HepG2 (cell line): Measurements from ENCODE around the gene ZAR1L. TPM values are rescaled to one million over a fixed set of nuclear protein-coding genes. Genes with fewer than 3 reads are reported as not detected.

Source experiments
- NONO ChIP-seq, 2 experiments: fragments of 450-650 bp in 1 of 2; sonication (generic) in 1 of 2; formaldehyde crosslinking in 1 of 2; IDR thresholded peaks in 1 of 2; conservative IDR thresholded peaks in 1 of 2; 2 replicates each; pipeline versions ENCODE4 v1.6.1 to v1.8.0; 2017 to 2022; ENCODE audit warnings: mild to moderate bottlenecking in 1 of 2, missing genetic modification reagents in 1 of 2, moderate library complexity in 1 of 2
- SNAI1 ChIP-seq: sonication (generic); formaldehyde crosslinking; IDR thresholded peaks from 2 replicates; pipeline ENCODE4 v1.5.0; 2020; ENCODE audit warnings: mild to moderate bottlenecking, missing genetic modification reagents, borderline replicate concordance
- TEAD3 ChIP-seq: optimal IDR thresholded peaks from 2 replicates; pipeline ENCODE3; 2016; ENCODE audit warnings: borderline replicate concordance
- WIZ ChIP-seq: sonication (generic); formaldehyde crosslinking; IDR thresholded peaks from 2 replicates; pipeline ENCODE4 v1.5.1; 2020; ENCODE audit warnings: mild to moderate bottlenecking, missing genetic modification reagents
- ZNF256 ChIP-seq: sonication (generic); formaldehyde crosslinking; conservative IDR thresholded peaks from 2 replicates; pipeline ENCODE4 v1.4.0; 2020; ENCODE audit warnings: missing genetic modification reagents
- ZNF749 ChIP-seq: sonication (generic); formaldehyde crosslinking; IDR thresholded peaks from 2 replicates; pipeline ENCODE4 v1.8.0; 2022; ENCODE audit warnings: mild to moderate bottlenecking, missing genetic modification reagents, moderate library complexity, borderline replicate concordance
- polyA plus RNA-seq, 8 experiments: library from polyadenylated mRNA; depleted of rRNA in 3 of 8; stranded (reverse) in 7 of 8; unstranded in 1 of 8; fragments of >200 nt; fragmentation: Illumina TruSeq in 4 of 8; extraction: Trizol in 4 of 8; gene quantifications; 2 replicates each; pipeline versions ENCODE4 v1.2.1 to v1.2.3, GENCODE V29; 2011 to 2016; ENCODE audit warnings: low read depth in 4 of 8, missing spikeins in 1 of 8, mixed read lengths in 1 of 8; ENCODE audit not compliant: insufficient read depth in 1 of 8
- total RNA-seq, 5 experiments: library from RNA; depleted of rRNA; stranded (reverse); fragments of >200 nt; fragmentation: Illumina TruSeq; extraction: Trizol; gene quantifications; 2 replicates each; pipeline ENCODE4 v1.2.3, GENCODE V29; 2016; ENCODE audit warnings: low read depth in 1 of 5
- TF ChIP-seq, protein P1 (sequence below): IDR thresholded peaks from 2 replicates; pipeline ENCODE4 v1.6.1; 2012; ENCODE audit warnings: low read length, improper control_type of control experiment
- TF ChIP-seq, protein P2 (sequence below): IDR thresholded peaks from 2 replicates; pipeline ENCODE4 v1.6.1; 2018; ENCODE audit warnings: missing genetic modification reagents
- TF ChIP-seq, protein P3 (sequence below): IDR thresholded peaks from 2 replicates; pipeline ENCODE4 v1.4.0; 2020; ENCODE audit warnings: mild to moderate bottlenecking, missing genetic modification reagents
- TF ChIP-seq, protein P4 (sequence below): sonication (generic); formaldehyde crosslinking; IDR thresholded peaks from 2 replicates; pipeline ENCODE4 v1.4.0; 2020; ENCODE audit warnings: mild to moderate bottlenecking, missing genetic modification reagents

Gene ZAR1L
- total and polyA plus RNA-seq, 2 of the 13 experiments (the other 11 are each of a cell fraction or from before 2014, with no cell fraction given), result 0.09 TPM; not detected in 1

DNA sequence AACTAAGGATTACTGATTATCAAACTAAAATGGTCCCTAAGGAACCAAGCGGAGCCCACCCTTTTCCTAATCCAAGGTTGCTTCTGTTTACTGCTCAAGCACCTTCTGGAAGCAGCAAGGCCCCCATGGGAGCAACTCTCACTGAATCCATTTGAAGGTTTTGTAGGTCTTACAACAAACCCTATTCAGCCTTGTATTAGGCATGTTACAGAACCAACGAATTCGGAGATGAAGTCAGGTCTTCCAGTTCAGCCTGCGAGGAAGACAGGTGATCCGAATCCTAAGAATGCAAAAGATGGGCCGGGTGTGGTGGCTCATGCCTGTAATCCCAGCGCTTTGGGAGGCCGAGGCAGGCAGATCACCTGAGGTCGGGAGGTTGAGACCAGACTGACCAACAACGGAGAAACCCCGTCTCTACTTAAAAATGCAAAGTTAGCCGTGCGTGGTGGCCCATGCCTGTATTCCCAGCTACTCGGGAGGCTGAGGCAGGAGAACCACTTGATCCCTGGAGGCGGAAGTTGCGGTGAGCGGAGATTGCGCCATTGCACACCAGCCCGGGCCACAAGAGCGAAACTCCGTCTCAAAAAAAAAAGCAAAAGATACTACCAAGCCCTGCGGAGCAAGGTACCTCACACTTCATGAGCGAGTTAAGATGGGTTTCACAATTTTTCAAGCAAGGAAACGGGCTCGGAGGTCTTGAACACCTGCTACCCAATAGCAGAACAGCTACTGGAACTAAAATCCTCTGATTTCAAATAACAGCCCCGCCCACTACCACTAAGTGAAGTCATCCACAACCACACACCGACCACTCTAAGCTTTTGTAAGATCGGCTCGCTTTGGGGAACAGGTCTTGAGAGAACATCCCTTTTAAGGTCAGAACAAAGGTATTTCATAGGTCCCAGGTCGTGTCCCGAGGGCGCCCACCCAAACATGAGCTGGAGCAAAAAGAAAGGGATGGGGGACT lies 609 bp downstream of the ZAR1L start (continued):
- TF ChIP-seq, protein P1, sequence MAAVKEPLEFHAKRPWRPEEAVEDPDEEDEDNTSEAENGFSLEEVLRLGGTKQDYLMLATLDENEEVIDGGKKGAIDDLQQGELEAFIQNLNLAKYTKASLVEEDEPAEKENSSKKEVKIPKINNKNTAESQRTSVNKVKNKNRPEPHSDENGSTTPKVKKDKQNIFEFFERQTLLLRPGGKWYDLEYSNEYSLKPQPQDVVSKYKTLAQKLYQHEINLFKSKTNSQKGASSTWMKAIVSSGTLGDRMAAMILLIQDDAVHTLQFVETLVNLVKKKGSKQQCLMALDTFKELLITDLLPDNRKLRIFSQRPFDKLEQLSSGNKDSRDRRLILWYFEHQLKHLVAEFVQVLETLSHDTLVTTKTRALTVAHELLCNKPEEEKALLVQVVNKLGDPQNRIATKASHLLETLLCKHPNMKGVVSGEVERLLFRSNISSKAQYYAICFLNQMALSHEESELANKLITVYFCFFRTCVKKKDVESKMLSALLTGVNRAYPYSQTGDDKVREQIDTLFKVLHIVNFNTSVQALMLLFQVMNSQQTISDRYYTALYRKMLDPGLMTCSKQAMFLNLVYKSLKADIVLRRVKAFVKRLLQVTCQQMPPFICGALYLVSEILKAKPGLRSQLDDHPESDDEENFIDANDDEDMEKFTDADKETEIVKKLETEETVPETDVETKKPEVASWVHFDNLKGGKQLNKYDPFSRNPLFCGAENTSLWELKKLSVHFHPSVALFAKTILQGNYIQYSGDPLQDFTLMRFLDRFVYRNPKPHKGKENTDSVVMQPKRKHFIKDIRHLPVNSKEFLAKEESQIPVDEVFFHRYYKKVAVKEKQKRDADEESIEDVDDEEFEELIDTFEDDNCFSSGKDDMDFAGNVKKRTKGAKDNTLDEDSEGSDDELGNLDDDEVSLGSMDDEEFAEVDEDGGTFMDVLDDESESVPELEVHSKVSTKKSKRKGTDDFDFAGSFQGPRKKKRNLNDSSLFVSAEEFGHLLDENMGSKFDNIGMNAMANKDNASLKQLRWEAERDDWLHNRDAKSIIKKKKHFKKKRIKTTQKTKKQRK, result no peak
- TF ChIP-seq WIZ (CRISPR knock-in tag) (no peak), NONO (IDR thresholded peaks at IDR 0.05) (no peak), NONO (CRISPR knock-in tag; conservative IDR thresholded peaks at IDR 0.05) (no peak), ZNF256 (no peak), SNAI1 (CRISPR knock-in tag) (no peak), TEAD3 (CRISPR knock-in tag) (no peak), ZNF749 (CRISPR knock-in tag) (no peak)
- TF ChIP-seq, protein P2, sequence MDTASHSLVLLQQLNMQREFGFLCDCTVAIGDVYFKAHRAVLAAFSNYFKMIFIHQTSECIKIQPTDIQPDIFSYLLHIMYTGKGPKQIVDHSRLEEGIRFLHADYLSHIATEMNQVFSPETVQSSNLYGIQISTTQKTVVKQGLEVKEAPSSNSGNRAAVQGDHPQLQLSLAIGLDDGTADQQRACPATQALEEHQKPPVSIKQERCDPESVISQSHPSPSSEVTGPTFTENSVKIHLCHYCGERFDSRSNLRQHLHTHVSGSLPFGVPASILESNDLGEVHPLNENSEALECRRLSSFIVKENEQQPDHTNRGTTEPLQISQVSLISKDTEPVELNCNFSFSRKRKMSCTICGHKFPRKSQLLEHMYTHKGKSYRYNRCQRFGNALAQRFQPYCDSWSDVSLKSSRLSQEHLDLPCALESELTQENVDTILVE (CRISPR knock-in tag), result no peak
- TF ChIP-seq, protein P3, sequence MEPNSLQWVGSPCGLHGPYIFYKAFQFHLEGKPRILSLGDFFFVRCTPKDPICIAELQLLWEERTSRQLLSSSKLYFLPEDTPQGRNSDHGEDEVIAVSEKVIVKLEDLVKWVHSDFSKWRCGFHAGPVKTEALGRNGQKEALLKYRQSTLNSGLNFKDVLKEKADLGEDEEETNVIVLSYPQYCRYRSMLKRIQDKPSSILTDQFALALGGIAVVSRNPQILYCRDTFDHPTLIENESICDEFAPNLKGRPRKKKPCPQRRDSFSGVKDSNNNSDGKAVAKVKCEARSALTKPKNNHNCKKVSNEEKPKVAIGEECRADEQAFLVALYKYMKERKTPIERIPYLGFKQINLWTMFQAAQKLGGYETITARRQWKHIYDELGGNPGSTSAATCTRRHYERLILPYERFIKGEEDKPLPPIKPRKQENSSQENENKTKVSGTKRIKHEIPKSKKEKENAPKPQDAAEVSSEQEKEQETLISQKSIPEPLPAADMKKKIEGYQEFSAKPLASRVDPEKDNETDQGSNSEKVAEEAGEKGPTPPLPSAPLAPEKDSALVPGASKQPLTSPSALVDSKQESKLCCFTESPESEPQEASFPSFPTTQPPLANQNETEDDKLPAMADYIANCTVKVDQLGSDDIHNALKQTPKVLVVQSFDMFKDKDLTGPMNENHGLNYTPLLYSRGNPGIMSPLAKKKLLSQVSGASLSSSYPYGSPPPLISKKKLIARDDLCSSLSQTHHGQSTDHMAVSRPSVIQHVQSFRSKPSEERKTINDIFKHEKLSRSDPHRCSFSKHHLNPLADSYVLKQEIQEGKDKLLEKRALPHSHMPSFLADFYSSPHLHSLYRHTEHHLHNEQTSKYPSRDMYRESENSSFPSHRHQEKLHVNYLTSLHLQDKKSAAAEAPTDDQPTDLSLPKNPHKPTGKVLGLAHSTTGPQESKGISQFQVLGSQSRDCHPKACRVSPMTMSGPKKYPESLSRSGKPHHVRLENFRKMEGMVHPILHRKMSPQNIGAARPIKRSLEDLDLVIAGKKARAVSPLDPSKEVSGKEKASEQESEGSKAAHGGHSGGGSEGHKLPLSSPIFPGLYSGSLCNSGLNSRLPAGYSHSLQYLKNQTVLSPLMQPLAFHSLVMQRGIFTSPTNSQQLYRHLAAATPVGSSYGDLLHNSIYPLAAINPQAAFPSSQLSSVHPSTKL (CRISPR knock-in tag), result no peak
- TF ChIP-seq, protein P4, sequence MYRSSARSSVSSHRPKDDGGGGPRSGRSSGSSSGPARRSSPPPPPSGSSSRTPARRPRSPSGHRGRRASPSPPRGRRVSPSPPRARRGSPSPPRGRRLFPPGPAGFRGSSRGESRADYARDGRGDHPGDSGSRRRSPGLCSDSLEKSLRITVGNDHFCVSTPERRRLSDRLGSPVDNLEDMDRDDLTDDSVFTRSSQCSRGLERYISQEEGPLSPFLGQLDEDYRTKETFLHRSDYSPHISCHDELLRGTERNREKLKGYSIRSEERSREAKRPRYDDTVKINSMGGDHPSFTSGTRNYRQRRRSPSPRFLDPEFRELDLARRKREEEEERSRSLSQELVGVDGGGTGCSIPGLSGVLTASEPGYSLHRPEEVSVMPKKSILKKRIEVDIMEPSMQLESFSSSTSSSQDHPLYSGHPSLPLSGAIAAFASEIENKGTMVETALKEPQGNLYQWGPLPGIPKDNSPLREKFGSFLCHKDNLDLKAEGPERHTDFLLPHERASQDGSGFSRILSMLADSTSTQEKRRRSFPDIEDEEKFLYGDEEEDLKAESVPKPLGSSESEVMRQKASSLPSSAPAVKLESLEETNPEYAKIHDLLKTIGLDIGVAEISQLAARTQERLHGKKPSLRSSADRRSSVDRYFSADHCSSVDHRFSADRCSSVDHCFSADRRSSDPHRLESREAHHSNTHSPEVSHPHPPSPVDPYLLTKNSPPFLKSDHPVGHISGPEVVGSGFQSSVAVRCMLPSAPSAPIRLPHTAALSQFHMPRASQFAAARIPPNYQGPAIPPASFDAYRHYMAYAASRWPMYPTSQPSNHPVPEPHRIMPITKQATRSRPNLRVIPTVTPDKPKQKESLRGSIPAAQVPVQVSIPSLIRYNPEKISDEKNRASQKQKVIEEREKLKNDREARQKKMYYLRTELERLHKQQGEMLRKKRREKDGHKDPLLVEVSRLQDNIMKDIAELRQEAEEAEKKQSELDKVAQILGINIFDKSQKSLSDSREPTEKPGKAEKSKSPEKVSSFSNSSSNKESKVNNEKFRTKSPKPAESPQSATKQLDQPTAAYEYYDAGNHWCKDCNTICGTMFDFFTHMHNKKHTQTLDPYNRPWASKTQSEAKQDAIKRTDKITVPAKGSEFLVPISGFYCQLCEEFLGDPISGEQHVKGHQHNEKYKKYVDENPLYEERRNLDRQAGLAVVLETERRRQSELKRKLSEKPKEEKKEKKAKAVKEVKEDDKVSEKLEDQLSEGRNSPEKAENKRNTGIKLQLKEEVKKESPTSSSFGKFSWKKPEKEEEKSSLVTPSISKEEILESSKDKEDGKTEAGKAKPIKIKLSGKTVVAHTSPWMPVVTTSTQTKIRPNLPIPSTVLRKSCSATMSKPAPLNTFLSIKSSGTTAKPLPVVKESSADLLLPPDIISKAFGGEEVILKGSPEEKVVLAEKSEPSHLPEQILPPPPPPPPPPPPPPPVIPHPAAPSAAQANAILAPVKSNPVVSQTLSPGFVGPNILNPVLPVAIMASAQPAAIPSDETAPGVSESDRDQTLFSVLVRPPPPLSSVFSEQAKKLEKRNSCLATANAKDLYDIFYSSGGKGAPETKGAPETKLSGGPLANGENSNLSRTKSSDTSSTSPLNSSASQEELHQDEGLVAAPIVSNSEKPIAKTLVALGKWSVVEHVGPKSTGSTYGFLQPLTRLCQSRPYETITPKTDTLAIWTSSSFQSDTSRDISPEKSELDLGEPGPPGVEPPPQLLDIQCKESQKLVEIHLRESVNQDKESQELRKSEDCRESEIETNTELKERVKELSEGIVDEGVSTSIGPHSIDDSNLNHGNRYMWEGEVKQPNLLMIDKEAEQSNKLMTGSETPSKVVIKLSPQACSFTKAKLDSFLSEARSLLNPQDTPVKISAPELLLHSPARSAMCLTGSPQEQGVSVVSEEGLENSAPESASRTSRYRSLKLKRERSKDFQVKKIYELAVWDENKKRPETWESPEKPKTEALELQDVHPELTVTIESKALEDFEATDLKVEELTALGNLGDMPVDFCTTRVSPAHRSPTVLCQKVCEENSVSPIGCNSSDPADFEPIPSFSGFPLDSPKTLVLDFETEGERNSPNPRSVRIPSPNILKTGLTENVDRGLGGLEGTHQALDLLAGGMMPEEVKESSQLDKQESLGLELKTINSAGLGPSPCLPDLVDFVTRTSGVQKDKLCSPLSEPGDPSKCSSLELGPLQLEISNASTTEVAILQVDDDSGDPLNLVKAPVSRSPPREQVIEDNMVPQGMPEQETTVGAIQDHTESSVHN (CRISPR knock-in tag), result 0 out of 2 replicates have a peak, but pooled peaks have one; percentile 27
